HCT116 (cell line): Measurements from ENCODE around the gene FSTL4. TPM values are rescaled to one million over a fixed set of nuclear protein-coding genes. Genes with fewer than 3 reads are reported as not detected.

Experiments used
- ATAC-seq: fragments of 200-7000 bp; cut with Tn5 transposase; 2 replicates; pipeline ENCODE4 v1.9.1; 2020; ENCODE audit warnings: mild to moderate bottlenecking, moderate library complexity
- BruUV-seq: library from RNA; stranded (reverse); fragments of 400-500 nt; replicated peaks from 2 replicates; lab custom pipeline; 2021; lab: Mats Ljungman, UMichigan
- CTCF ChIA-PET: fragments of 300-600 bp; sonication (Branson Sonifier 250); formaldehyde crosslinking; loops from one replicate; lab custom pipeline; 2021; ENCODE audit warnings: antibody characterized with exemption; lab: Charles Lee
- POLR2A ChIA-PET: fragments of 300-600, 350-600 bp; sonication (Branson Sonifier 250); formaldehyde crosslinking; loops from one replicate; lab custom pipeline; 2021; ENCODE audit warnings: antibody characterized with exemption; lab: Charles Lee
- RAD21 ChIA-PET, 2 experiments: fragments of 300-600 bp; sonication (Branson Sonifier 250); formaldehyde crosslinking; loops; one replicate each; lab custom pipeline; 2023; ENCODE audit warnings: low total read pairs in 2 of 2; ENCODE audit not compliant: uncharacterized antibody in 2 of 2, unreplicated experiment in 2 of 2, low non-redundant PET in 1 of 2; lab: Charles Lee
- DNase-seq: peaks from one replicate; pipeline ENCODE4 v3.0.0-alpha.2; 2010; ENCODE audit warnings: low read depth, low spot score
- H2AFZ ChIP-seq: fragments of 200-600 bp; shearing (Covaris generic), sonication (generic); 2 replicates; pipeline ENCODE4 v1.6.1; 2017; ENCODE audit warnings: low read depth, mixed run types, mixed read lengths, antibody characterized with exemption, low read length; ENCODE audit not compliant: poor library complexity, severe bottlenecking
- H3K27ac ChIP-seq: 2 replicates; pipeline ENCODE4 v1.5.1; 2012; ENCODE audit warnings: low read depth, low read length
- H3K27me3 ChIP-seq: fragments of 200-600 bp; sonication (generic); 2 replicates; pipeline ENCODE4 v1.6.1; 2016; ENCODE audit warnings: mixed run types, low read length, mixed read lengths; ENCODE audit not compliant: insufficient read depth
- H3K36me3 ChIP-seq, 2 experiments: fragments of 200-500 bp in 1 of 2; fragments of 200-600 bp in 1 of 2; sonication (Bioruptor generic) in 1 of 2; sonication (generic) in 1 of 2; 2 replicates each; pipeline versions ENCODE4 v1.5.1 to v1.6.1; 2014 to 2016; ENCODE audit warnings: low read length in 2 of 2, inconsistent platforms in 1 of 2, mixed read lengths in 1 of 2, mixed run types in 1 of 2; ENCODE audit not compliant: insufficient read depth in 2 of 2, control insufficient read depth in 1 of 2
- H3K4me1 ChIP-seq, 2 experiments: fragments of 200-600 bp in 1 of 2; sonication (generic) in 1 of 2; 2 replicates each; pipeline versions ENCODE4 v1.5.1 to v1.6.1; 2012 to 2017; ENCODE audit warnings: low read length in 2 of 2, inconsistent platforms in 1 of 2, mild to moderate bottlenecking in 1 of 2, mixed read lengths in 1 of 2, mixed run types in 1 of 2, moderate library complexity in 1 of 2; ENCODE audit not compliant: insufficient read depth in 2 of 2, control insufficient read depth in 1 of 2
- H3K4me2 ChIP-seq: fragments of 200-600 bp; sonication (generic); 2 replicates; pipeline ENCODE4 v1.6.1; 2017; ENCODE audit warnings: mixed run types, low read length, mixed read lengths
- H3K4me3 ChIP-seq, 2 experiments: fragments of 200-600 bp in 1 of 2; sonication (generic) in 1 of 2; replicated peaks in 1 of 2; 2 replicates each; pipeline ENCODE4 v1.5.1; 2011 to 2016; ENCODE audit warnings: low read length in 2 of 2, control low read depth in 1 of 2, low read depth in 1 of 2, mild to moderate bottlenecking in 1 of 2, mixed read lengths in 1 of 2, mixed run types in 1 of 2
- H3K79me2 ChIP-seq: fragments of 200-600 bp; sonication (generic); 2 replicates; pipeline ENCODE4 v1.6.1; 2017; ENCODE audit warnings: mild to moderate bottlenecking, mixed run types, low read length, moderate library complexity, mixed read lengths; ENCODE audit not compliant: insufficient read depth
- H3K9ac ChIP-seq: fragments of 200-600 bp; sonication (generic); 2 replicates; pipeline ENCODE4 v1.6.1; 2016; ENCODE audit warnings: low read length, mixed read lengths
- H3K9me2 ChIP-seq: fragments of 200-600 bp; sonication (generic), shearing (Covaris generic); 2 replicates; pipeline ENCODE4 v1.6.1; 2017; ENCODE audit warnings: mixed run types, mild to moderate bottlenecking, moderate library complexity; ENCODE audit not compliant: insufficient read depth
- H3K9me3 ChIP-seq, 2 experiments: fragments of 200-500 bp in 1 of 2; fragments of 200-600 bp in 1 of 2; sonication (Bioruptor generic) in 1 of 2; sonication (generic) in 1 of 2; 2 replicates each; pipeline ENCODE4 v1.6.1; 2014 to 2017; ENCODE audit warnings: low read length in 2 of 2, mixed read lengths in 2 of 2, inconsistent platforms in 1 of 2, low read depth in 1 of 2, mild to moderate bottlenecking in 1 of 2, mixed run types in 1 of 2, moderate library complexity in 1 of 2; ENCODE audit not compliant: control insufficient read depth in 1 of 2, insufficient read depth in 1 of 2
- H4K20me1 ChIP-seq: fragments of 200-600 bp; sonication (generic), shearing (Covaris generic); 2 replicates; pipeline ENCODE4 v1.6.1; 2017; ENCODE audit warnings: mixed run types, mild to moderate bottlenecking, moderate library complexity; ENCODE audit not compliant: insufficient read depth
- ATF3 ChIP-seq: IDR thresholded peaks from 2 replicates; pipeline ENCODE4 v1.6.1; 2012
- CBX3 ChIP-seq: IDR thresholded peaks from 2 replicates; pipeline ENCODE4 v1.6.1; 2012; ENCODE audit warnings: low read depth
- CEBPB ChIP-seq: IDR thresholded peaks from 2 replicates; pipeline ENCODE4 v1.6.1; 2012; ENCODE audit warnings: low read depth
- EGR1 ChIP-seq: IDR thresholded peaks from 2 replicates; pipeline ENCODE4 v1.6.1; 2012; ENCODE audit warnings: low read depth
- ELF1 ChIP-seq: IDR thresholded peaks from 2 replicates; pipeline ENCODE4 v1.6.1; 2012; ENCODE audit warnings: low read depth, borderline replicate concordance
- EZH2 ChIP-seq: fragments of 200-600 bp; sonication (generic); IDR thresholded peaks from 2 replicates; pipeline ENCODE4 v1.6.1; 2017; ENCODE audit warnings: antibody characterized with exemption, mixed run types
- FOSL1 ChIP-seq: IDR thresholded peaks from 2 replicates; pipeline ENCODE4 v1.6.1; 2012; ENCODE audit warnings: low read depth
- MAX ChIP-seq: IDR thresholded peaks from 2 replicates; pipeline ENCODE4 v1.6.1; 2012
- POLR2AphosphoS5 ChIP-seq: IDR thresholded peaks from 2 replicates; pipeline ENCODE4 v1.6.1; 2011; ENCODE audit warnings: mild to moderate bottlenecking, low read depth, low read length, moderate library complexity
- RAD21 ChIP-seq: IDR thresholded peaks from 2 replicates; pipeline ENCODE4 v1.6.1; 2012; ENCODE audit warnings: low read depth, mild to moderate bottlenecking
- SP1 ChIP-seq: IDR thresholded peaks from 2 replicates; pipeline ENCODE4 v1.6.1; 2012; ENCODE audit warnings: low read depth
- TCF7L2 ChIP-seq: IDR thresholded peaks from 2 replicates; pipeline ENCODE4 v1.7.0; 2011; ENCODE audit warnings: borderline replicate concordance, inconsistent platforms; ENCODE audit not compliant: insufficient read depth, insufficient read length; ENCODE audit errors: extremely low read depth
- ZBTB33 ChIP-seq: IDR thresholded peaks from 2 replicates; pipeline ENCODE4 v1.6.1; 2011; ENCODE audit warnings: mild to moderate bottlenecking, low read length, moderate library complexity; ENCODE audit not compliant: insufficient replicate concordance; ENCODE audit errors: extremely low read depth
- ZNF274 ChIP-seq: fragments of 200-500 bp; sonication (Bioruptor generic); IDR thresholded peaks from 2 replicates; pipeline ENCODE4 v1.6.1; 2014; ENCODE audit warnings: mild to moderate bottlenecking, low read depth, low read length, inconsistent platforms
- intact Hi-C: fragments of 100-400 bp; cut with micrococcal nuclease; formaldehyde crosslinking; loops from 2 replicates; pipeline ENCODE4 v1.10.0; 2022
- total RNA-seq: library from RNA; stranded (reverse); gene quantifications from one replicate; pipeline ENCODE4 v1.2.1, GENCODE V29; 2021; ENCODE audit not compliant: unreplicated experiment

Gene FSTL4
- total RNA-seq, 1 experiment from 2014 or later: 0.37 TPM

GRCh38 chr5:133580618-133581017, 31.7 kb downstream of the FSTL4 start:
- ChIA-PET RAD21 (no interaction called here), CTCF (no interaction called here), POLR2A (no interaction called here)
- H3K4me1 ChIP-seq: no peaks in the 10 kb centered on the region
- DNase-seq (no peak), ATAC-seq (no peak)
- no peak overlapping the region for H3K4me3 ChIP-seq
- H3K27ac ChIP-seq: no peak overlapping the region
- intact Hi-C loops: no loop called here
- no peak overlapping the region for H3K9ac ChIP-seq
- H3K36me3 ChIP-seq: no peaks in the 10 kb centered on the region
- no peaks in the 10 kb centered on the region for H3K79me2 ChIP-seq
- no peak overlapping the region for H3K4me2 ChIP-seq
- H3K9me3 ChIP-seq: no peaks in the 10 kb centered on the region
- H3K9me2 ChIP-seq: no peaks in the 10 kb centered on the region
- peaks cover 63% of the 10 kb centered on the region for H3K27me3 ChIP-seq
- no peaks in the 10 kb centered on the region for H4K20me1 ChIP-seq
- BruUV-seq: no TSS peak
- H2AFZ ChIP-seq: no peak overlapping the region
- TF ChIP-seq ZNF274 (no peak), ATF3 (no peak), CBX3 (no peak), CEBPB (no peak), SP1 (no peak), POLR2AphosphoS5 (no peak)
- TF ChIP-seq, all 23 proteins: peak for 0

- peaks cover 72% of the 10 kb centered on the region for H3K27me3 ChIP-seq
- no peak overlapping the region for H3K4me2 ChIP-seq
- no peaks in the 10 kb centered on the region for H3K9me3 ChIP-seq
- no peak overlapping the region for H2AFZ ChIP-seq
- TF ChIP-seq CEBPB: no peak
- TF ChIP-seq ZNF274: no peak
- TF ChIP-seq ATF3: no peak
- no peak for TF ChIP-seq EGR1
- no peak for TF ChIP-seq MAX
- no peak for TF ChIP-seq ELF1
- TF ChIP-seq EZH2: no peak
- no peak for TF ChIP-seq ZBTB33
- no peak for TF ChIP-seq RAD21
- no peak for TF ChIP-seq FOSL1
- no peak for TF ChIP-seq TCF7L2
- H3K4me3 ChIP-seq: no peak overlapping the region
- no peak for ATAC-seq
- H3K9ac ChIP-seq: no peak overlapping the region
- DNase-seq: no peak
- H4K20me1 ChIP-seq: no peaks in the 10 kb centered on the region
- no TSS peak for BruUV-seq
- H3K9me2 ChIP-seq: no peaks in the 10 kb centered on the region
- no peaks in the 10 kb centered on the region for H3K79me2 ChIP-seq
- CTCF ChIA-PET: no interaction called here
- intact Hi-C loops: no loop called here
- POLR2A ChIA-PET: no interaction called here
- RAD21 ChIA-PET: no interaction called here
- no peaks in the 10 kb centered on the region for H3K4me1 ChIP-seq
- H3K27ac ChIP-seq: no peak overlapping the region
- no peaks in the 10 kb centered on the region for H3K36me3 ChIP-seq
Observed at GRCh38 chr5:133579766-133580165, 32.6 kb downstream of the FSTL4 start.
